K562 (cell line): ENCODE measurements around the gene EPHB1. TPM values are rescaled to one million over a fixed set of nuclear protein-coding genes. Genes with fewer than 3 reads are reported as not detected.

ENCODE experiments used
- ATAC-seq: fragments of 200-7000 bp; cut with Tn5 transposase; 3 replicates; pipeline ENCODE4 v1.9.1; 2020; ENCODE audit warnings: moderate library complexity
- BruUV-seq: library from RNA; stranded (reverse); fragments of 400-500 nt; replicated peaks from 2 replicates; lab custom pipeline; 2021; lab: Mats Ljungman, UMichigan
- CTCF ChIA-PET: fragments of 300-600 bp; formaldehyde crosslinking; extraction: SDS; loops from one replicate; lab custom pipeline; 2021; ENCODE audit warnings: low intra/inter-chr PET ratio; lab: Yijun Ruan, JAX
- POLR2A ChIA-PET: fragments of 300-600, 350-650 bp; sonication (Branson Sonifier 250); formaldehyde crosslinking; extraction: SDS; loops from one replicate; lab custom pipeline; 2021; ENCODE audit warnings: antibody characterized with exemption, inconsistent platforms; lab: Yijun Ruan, JAX
- DNase-seq, 4 experiments: peaks; one replicate each; pipeline versions ENCODE4 v3.0.0 to v3.0.0-alpha.2; 2011 to 2018; ENCODE audit warnings: low spot score in 3 of 4, mixed read lengths in 3 of 4; ENCODE audit errors: extremely low read depth in 1 of 4
- FAIRE-seq: peaks from 2 replicates; lab custom pipeline; 2011; peaks lifted over from hg19 to GRCh38; lab: Jason Lieb, UNC
- H2AFZ ChIP-seq: 2 replicates; pipeline ENCODE4 v1.6.0; 2011; ENCODE audit warnings: low read depth, low read length, control low read depth, inconsistent platforms
- H3K27ac ChIP-seq: fragments of 200-600 bp; 3 replicates; pipeline ENCODE4 v1.8.0; 2011; ENCODE audit warnings: low read depth, mild to moderate bottlenecking, control low read depth, inconsistent platforms, low read length, moderate library complexity, mixed read lengths; ENCODE audit errors: extremely low read depth
- H3K27me3 ChIP-seq, 2 experiments: fragments of 300-600 bp in 1 of 2; 2 replicates in 1 of 2; 3 replicates in 1 of 2; pipeline versions ENCODE4 v1.6.0 to v1.8.0; 2011; ENCODE audit warnings: inconsistent platforms in 2 of 2, low read length in 2 of 2, mild to moderate bottlenecking in 1 of 2, mixed read lengths in 1 of 2, moderate library complexity in 1 of 2; ENCODE audit not compliant: control insufficient read depth in 2 of 2, insufficient read depth in 2 of 2
- H3K36me3 ChIP-seq: fragments of 300-600 bp; 3 replicates; pipeline ENCODE4 v1.8.0; 2011; ENCODE audit warnings: mild to moderate bottlenecking, low read length, inconsistent platforms; ENCODE audit not compliant: control insufficient read depth, insufficient read depth
- H3K4me1 ChIP-seq, 2 experiments: fragments of 200-600 bp in 1 of 2; replicated peaks in 1 of 2; 2 replicates in 1 of 2; 3 replicates in 1 of 2; pipeline versions ENCODE4 v1.5.1 to v1.8.0; 2011; ENCODE audit warnings: inconsistent platforms in 2 of 2, low read length in 2 of 2, mild to moderate bottlenecking in 1 of 2, mixed read lengths in 1 of 2, moderate library complexity in 1 of 2; ENCODE audit not compliant: control insufficient read depth in 2 of 2, insufficient read depth in 2 of 2
- H3K4me2 ChIP-seq: 2 replicates; pipeline ENCODE4 v1.6.1; 2011; ENCODE audit warnings: low read length, control low read depth, inconsistent platforms, mixed read lengths; ENCODE audit not compliant: insufficient read depth
- H3K4me3 ChIP-seq: fragments of 200-600 bp; sonication (generic), shearing (Covaris generic); 2 replicates; pipeline ENCODE4 v1.5.1; 2016; ENCODE audit warnings: control low read depth, inconsistent platforms
- H3K79me2 ChIP-seq: fragments of 200-600 bp; 3 replicates; pipeline ENCODE4 v1.8.0; 2011; ENCODE audit warnings: low read length, inconsistent platforms; ENCODE audit not compliant: control insufficient read depth, insufficient read depth
- H3K9ac ChIP-seq, 2 experiments: 2 replicates each; pipeline versions ENCODE4 v1.6.0 to v1.6.1; 2011; ENCODE audit warnings: low read depth in 2 of 2, low read length in 2 of 2, control low read depth in 1 of 2, inconsistent platforms in 1 of 2, mild to moderate bottlenecking in 1 of 2, mixed read lengths in 1 of 2; ENCODE audit not compliant: insufficient read depth in 1 of 2
- H3K9me1 ChIP-seq: one replicate; pipeline ENCODE4 v1.6.0; 2011; ENCODE audit warnings: inconsistent platforms, mild to moderate bottlenecking, low read length, moderate library complexity; ENCODE audit not compliant: control insufficient read depth, insufficient read depth
- H3K9me3 ChIP-seq: replicated peaks from 2 replicates; pipeline ENCODE4 v1.5.1; 2011; ENCODE audit warnings: low read depth, low read length, inconsistent platforms; ENCODE audit not compliant: control insufficient read depth, insufficient read depth
- H4K20me1 ChIP-seq: replicated peaks from 2 replicates; pipeline ENCODE4 v1.6.1; 2011; ENCODE audit warnings: low read length, inconsistent platforms, mixed read lengths; ENCODE audit not compliant: control insufficient read depth, insufficient read depth
- ARID2 ChIP-seq: fragments of 450-650 bp; IDR thresholded peaks from 2 replicates; pipeline ENCODE4 v1.6.1; 2017; ENCODE audit warnings: antibody characterized with exemption, mild to moderate bottlenecking
- HOMEZ ChIP-seq: fragments of 250-450 bp; sonication (Bioruptor Pico); IDR thresholded peaks from 2 replicates; pipeline ENCODE4 v1.4.0; 2020; ENCODE audit warnings: mild to moderate bottlenecking, moderate library complexity
- RBM39 ChIP-seq: fragments of 200-400 bp; formaldehyde crosslinking; optimal IDR thresholded peaks from 2 replicates; pipeline ENCODE3; 2018; ENCODE audit warnings: low read depth, low read length
- TFAP4 ChIP-seq: sonication (generic); formaldehyde crosslinking; IDR thresholded peaks from 2 replicates; pipeline ENCODE4 v1.8.0; 2022; ENCODE audit warnings: missing genetic modification reagents, mild to moderate bottlenecking, moderate library complexity, borderline replicate concordance
- WGBS: fragments of 100-300 bp; shearing (Covaris generic); methylation state at CpG from one replicate; pipeline ENCODE4 v1.1.6; 2016; ENCODE audit warnings: low coverage, mixed read lengths; ENCODE audit not compliant: insufficient coverage; ENCODE audit errors: missing lambda C conversion rate; 5-methylcytosine and 5-hydroxymethylcytosine counted together
- in situ Hi-C: fragments of 300-500 bp; cut with MboI; formaldehyde crosslinking; loops from 4 replicates; pipeline ENCODE4 v1.15.0; 2018; ENCODE audit warnings: inconsistent platforms, mixed read lengths
- intact Hi-C: fragments of 100-400 bp; cut with micrococcal nuclease; formaldehyde crosslinking; loops from 2 replicates; pipeline ENCODE4 v1.14.2; 2022
- polyA plus RNA-seq, 8 experiments: library from polyadenylated mRNA; depleted of rRNA in 4 of 8; stranded (reverse) in 5 of 8; unstranded in 3 of 8; fragments of >200 nt; fragmentation: Nextera tagmentation in 2 of 8; fragmentation: Illumina TruSeq in 1 of 8; extraction: Ambion mirVana in 2 of 8; extraction: Trizol in 1 of 8; gene quantifications; 2 replicates each; pipeline versions ENCODE4 v1.2.1 to v1.2.3, GENCODE V29; 2011 to 2014; ENCODE audit warnings: inconsistent platforms in 1 of 8, missing spikeins in 1 of 8
- total RNA-seq, 7 experiments: library from RNA; depleted of rRNA in 6 of 7; stranded (reverse); fragments of >200 nt in 6 of 7; fragmentation: Illumina TruSeq in 2 of 7; extraction: Trizol in 2 of 7; gene quantifications; 2 replicates each; pipeline versions ENCODE4 v1.2.1 to v1.2.3, GENCODE V29; 2011 to 2021; ENCODE audit warnings: low replicate concordance in 1 of 7
- TF ChIP-seq, protein P1 (sequence below): fragments of 450-650 bp; conservative IDR thresholded peaks from 2 replicates; pipeline ENCODE4 v1.6.1; 2016; ENCODE audit warnings: missing genetic modification characterization, low read depth, mild to moderate bottlenecking, missing compliant biosample characterization, moderate library complexity
- TF ChIP-seq, protein P2 (sequence below), 2 experiments: fragments of 200-800 bp in 1 of 2; sonication (Bioruptor generic) in 1 of 2; sonication (generic) in 1 of 2; formaldehyde crosslinking in 1 of 2; IDR thresholded peaks in 1 of 2; conservative IDR thresholded peaks in 1 of 2; 2 replicates each; pipeline versions ENCODE4 v1.5.0 to v1.6.1; 2016 to 2020; ENCODE audit warnings: missing compliant biosample characterization in 1 of 2, missing genetic modification characterization in 1 of 2, missing genetic modification reagents in 1 of 2

Gene EPHB1
- total and polyA plus RNA-seq, 9 of the 15 experiments (the other 6 are each of a cell fraction or from before 2014, with no cell fraction given), result 0.29 TPM; not detected in 8

- ChIA-PET CTCF (no interaction called here), POLR2A (no interaction called here)
- no TSS peak for BruUV-seq
- H2AFZ ChIP-seq, result no peak overlapping the region
- no peak for TF ChIP-seq TFAP4 (CRISPR knock-in tag)
- TF ChIP-seq RBM39, result no peak
- no peak for TF ChIP-seq HOMEZ (CRISPR knock-in tag)
- TF ChIP-seq, protein P1, sequence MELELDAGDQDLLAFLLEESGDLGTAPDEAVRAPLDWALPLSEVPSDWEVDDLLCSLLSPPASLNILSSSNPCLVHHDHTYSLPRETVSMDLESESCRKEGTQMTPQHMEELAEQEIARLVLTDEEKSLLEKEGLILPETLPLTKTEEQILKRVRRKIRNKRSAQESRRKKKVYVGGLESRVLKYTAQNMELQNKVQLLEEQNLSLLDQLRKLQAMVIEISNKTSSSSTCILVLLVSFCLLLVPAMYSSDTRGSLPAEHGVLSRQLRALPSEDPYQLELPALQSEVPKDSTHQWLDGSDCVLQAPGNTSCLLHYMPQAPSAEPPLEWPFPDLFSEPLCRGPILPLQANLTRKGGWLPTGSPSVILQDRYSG, result no peak
- no peak for TF ChIP-seq ARID2
- TF ChIP-seq, protein P2, sequence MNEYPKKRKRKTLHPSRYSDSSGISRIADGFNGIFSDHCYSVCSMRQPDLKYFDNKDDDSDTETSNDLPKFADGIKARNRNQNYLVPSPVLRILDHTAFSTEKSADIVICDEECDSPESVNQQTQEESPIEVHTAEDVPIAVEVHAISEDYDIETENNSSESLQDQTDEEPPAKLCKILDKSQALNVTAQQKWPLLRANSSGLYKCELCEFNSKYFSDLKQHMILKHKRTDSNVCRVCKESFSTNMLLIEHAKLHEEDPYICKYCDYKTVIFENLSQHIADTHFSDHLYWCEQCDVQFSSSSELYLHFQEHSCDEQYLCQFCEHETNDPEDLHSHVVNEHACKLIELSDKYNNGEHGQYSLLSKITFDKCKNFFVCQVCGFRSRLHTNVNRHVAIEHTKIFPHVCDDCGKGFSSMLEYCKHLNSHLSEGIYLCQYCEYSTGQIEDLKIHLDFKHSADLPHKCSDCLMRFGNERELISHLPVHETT (CRISPR knock-in tag; conservative IDR thresholded peaks at IDR 0.05 in 1 of 2, IDR thresholded peaks at IDR 0.05 in 1 of 2), result no peak
- H3K4me1 ChIP-seq, result no peaks in the 10 kb centered on the region
- FAIRE-seq (no peak), ATAC-seq (no peak), DNase-seq (no peak)
- H3K36me3 ChIP-seq, result no peaks in the 10 kb centered on the region
- no peaks in the 10 kb centered on the region for H4K20me1 ChIP-seq
- intact Hi-C loops, result no loop called here
- H3K27me3 ChIP-seq, result no peaks in the 10 kb centered on the region
- in situ Hi-C loops, result no loop called here
- no peaks in the 10 kb centered on the region for H3K79me2 ChIP-seq
- no peak overlapping the region for H3K4me2 ChIP-seq
- no peaks in the 10 kb centered on the region for H3K9me1 ChIP-seq
- H3K9me3 ChIP-seq, result no peaks in the 10 kb centered on the region
- no peak overlapping the region for H3K4me3 ChIP-seq
- no peak overlapping the region for H3K9ac ChIP-seq
- no peak overlapping the region for H3K27ac ChIP-seq
- WGBS, result 3% methylated on average over 6 of the region's 7 CpGs
These were observed 261.1 kb downstream of the EPHB1 start for GRCh38 chr3:135056084-135056730.
